ENCODE measurements around the gene GIPC1.

GRCh38 chr19:14517446-14517839 lies 21.5 kb upstream of the GIPC1 start:
- TF ChIP-seq CTCF (IDR thresholded peaks at IDR 0.05), result no peak
- TF ChIP-seq POLR2A (IDR thresholded peaks at IDR 0.05), result no peak
